WTC11 (cell line): ENCODE results near the gene CDV3. TPM values are rescaled to one million over a fixed set of nuclear protein-coding genes. Genes with fewer than 3 reads are reported as not detected.

Experiments
- ATAC-seq: fragments of 200-7000 bp; cut with Tn5 transposase; 2 replicates; pipeline ENCODE4 v1.10.0; 2021; ENCODE audit warnings: mild to moderate bottlenecking, moderate library complexity
- CTCF ChIA-PET: fragments of 300-600 bp; sonication (Branson Sonifier 250); formaldehyde crosslinking; loops from one replicate; lab custom pipeline; 2021; ENCODE audit warnings: antibody characterized with exemption; lab: Charles Lee
- POLR2A ChIA-PET: fragments of 350-600 bp; sonication (Branson Sonifier 250); formaldehyde crosslinking; loops from one replicate; lab custom pipeline; 2021; ENCODE audit warnings: antibody characterized with exemption; lab: Charles Lee
- DNase-seq: peaks from one replicate; pipeline ENCODE4 v3.0.0; 2021; ENCODE audit warnings: low spot score
- H3K27ac Mint-ChIP-seq: 2 replicates; pipeline ENCODE4 v1.8.0; 2021; ENCODE audit warnings: mixed read lengths
- H3K27me3 Mint-ChIP-seq: 2 replicates; pipeline ENCODE4 v1.8.0; 2021; ENCODE audit warnings: low read depth, mild to moderate bottlenecking, moderate library complexity, mixed read lengths
- H3K36me3 Mint-ChIP-seq: 2 replicates; pipeline ENCODE4 v1.8.0; 2021; ENCODE audit warnings: mixed read lengths
- H3K4me1 Mint-ChIP-seq: 2 replicates; pipeline ENCODE4 v1.8.0; 2022; ENCODE audit warnings: mixed read lengths
- H3K4me3 Mint-ChIP-seq: 2 replicates; pipeline ENCODE4 v1.8.0; 2021; ENCODE audit warnings: mild to moderate bottlenecking, moderate library complexity, mixed read lengths
- H3K9me3 Mint-ChIP-seq: 2 replicates; pipeline ENCODE4 v1.8.0; 2021; ENCODE audit warnings: mixed read lengths
- ATF3 ChIP-seq: sonication (generic); formaldehyde crosslinking; conservative IDR thresholded peaks from 2 replicates; pipeline ENCODE4 v1.8.1; 2022; ENCODE audit warnings: mild to moderate bottlenecking, missing genetic modification reagents
- CBFB ChIP-seq: sonication (generic); formaldehyde crosslinking; IDR thresholded peaks from 2 replicates; pipeline ENCODE4 v1.8.1; 2022; ENCODE audit warnings: mild to moderate bottlenecking, low read depth, missing genetic modification reagents
- CDX4 ChIP-seq: fragments of 250-450 bp; sonication (Bioruptor Pico); IDR thresholded peaks from 2 replicates; pipeline ENCODE4 v1.9.0; 2021; ENCODE audit warnings: moderate library complexity, mild to moderate bottlenecking, inconsistent platforms, borderline replicate concordance
- CREB1 ChIP-seq: sonication (generic); formaldehyde crosslinking; IDR thresholded peaks from 2 replicates; pipeline ENCODE4 v1.8.0; 2023; ENCODE audit warnings: mild to moderate bottlenecking, missing genetic modification reagents
- CREM ChIP-seq: sonication (generic); formaldehyde crosslinking; IDR thresholded peaks from 2 replicates; pipeline ENCODE4 v1.8.1; 2022; ENCODE audit warnings: mild to moderate bottlenecking, missing genetic modification reagents, moderate library complexity
- E2F1 ChIP-seq: sonication (generic); formaldehyde crosslinking; IDR thresholded peaks from 2 replicates; pipeline ENCODE4 v1.8.0; 2022; ENCODE audit warnings: mild to moderate bottlenecking, missing genetic modification reagents
- ETV6 ChIP-seq: sonication (generic); formaldehyde crosslinking; IDR thresholded peaks from 2 replicates; pipeline ENCODE4 v1.8.1; 2022; ENCODE audit warnings: mild to moderate bottlenecking, missing genetic modification reagents
- FOXP4 ChIP-seq: sonication (generic); formaldehyde crosslinking; IDR thresholded peaks from 2 replicates; pipeline ENCODE4 v1.8.0; 2022; ENCODE audit warnings: mild to moderate bottlenecking, missing genetic modification reagents
- GABPB1 ChIP-seq: sonication (generic); formaldehyde crosslinking; IDR thresholded peaks from 2 replicates; pipeline ENCODE4 v1.8.1; 2023; ENCODE audit warnings: mild to moderate bottlenecking, missing genetic modification reagents
- GRHL2 ChIP-seq: fragments of 250-450 bp; sonication (Bioruptor Pico); IDR thresholded peaks from 2 replicates; pipeline ENCODE4 v1.8.0; 2022; ENCODE audit warnings: mild to moderate bottlenecking, moderate library complexity; ENCODE audit not compliant: insufficient replicate concordance, severe bottlenecking
- GTF2I ChIP-seq: fragments of 250-450 bp; sonication (Bioruptor Pico); conservative IDR thresholded peaks from 2 replicates; pipeline ENCODE4 v1.4.0; 2021; ENCODE audit warnings: mild to moderate bottlenecking
- IRF1 ChIP-seq: sonication (generic); formaldehyde crosslinking; IDR thresholded peaks from 2 replicates; pipeline ENCODE4 v1.8.0; 2023; ENCODE audit warnings: missing genetic modification reagents
- JUN ChIP-seq: sonication (generic); formaldehyde crosslinking; IDR thresholded peaks from 2 replicates; pipeline ENCODE4 v1.8.0; 2023; ENCODE audit warnings: mild to moderate bottlenecking, missing genetic modification reagents
- OVOL2 ChIP-seq: fragments of 250-450 bp; sonication (Bioruptor Pico); IDR thresholded peaks from 2 replicates; pipeline ENCODE4 v1.9.0; 2021; ENCODE audit warnings: mild to moderate bottlenecking, borderline replicate concordance
- SMAD3 ChIP-seq: sonication (generic); formaldehyde crosslinking; IDR thresholded peaks from 2 replicates; pipeline ENCODE4 v1.8.0; 2022; ENCODE audit warnings: missing genetic modification reagents, mild to moderate bottlenecking, borderline replicate concordance
- TCF7 ChIP-seq: sonication (generic); formaldehyde crosslinking; IDR thresholded peaks from 2 replicates; pipeline ENCODE4 v1.8.0; 2022; ENCODE audit warnings: mild to moderate bottlenecking, low read depth, missing genetic modification reagents, moderate library complexity
- ZNF121 ChIP-seq: sonication (generic); formaldehyde crosslinking; IDR thresholded peaks from 2 replicates; pipeline ENCODE4 v1.8.0; 2023; ENCODE audit warnings: missing genetic modification reagents
- ZNF281 ChIP-seq: sonication (generic); formaldehyde crosslinking; IDR thresholded peaks from 2 replicates; pipeline ENCODE4 v1.8.0; 2023; ENCODE audit warnings: mild to moderate bottlenecking, missing genetic modification reagents
- total RNA-seq: library from RNA; stranded (reverse); gene quantifications from 3 replicates; pipeline ENCODE4 v1.2.3, GENCODE V29; 2021

Gene CDV3
- total RNA-seq, 1 experiment from 2014 or later, result 162 TPM

GRCh38 chr3:133600572-133601081 is 27.1 kb downstream of the CDV3 start:
- DNase-seq (no peak), ATAC-seq (no peak)
- no peak overlapping the region for H3K27ac Mint-ChIP-seq
- no peaks in the 10 kb centered on the region for H3K27me3 Mint-ChIP-seq
- peaks cover 7% of the 10 kb centered on the region for H3K36me3 Mint-ChIP-seq
- H3K9me3 Mint-ChIP-seq, result no peaks in the 10 kb centered on the region
- CTCF ChIA-PET, result interaction anchor here (0.9 kb wide), 1 partner anchor 108 kb away, joined by 6 read pairs; no protein-coding TSS in a partner anchor
- no peak for TF ChIP-seq CBFB (CRISPR knock-in tag)
- TF ChIP-seq ZNF281 (CRISPR knock-in tag), result no peak
- no peak for TF ChIP-seq FOXP4 (CRISPR knock-in tag)
- no peak overlapping the region for H3K4me3 Mint-ChIP-seq
- peaks cover 6% of the 10 kb centered on the region for H3K4me1 Mint-ChIP-seq
- POLR2A ChIA-PET, result interaction anchor here (0.6 kb wide), 1 partner anchor 163 kb away, joined by 5 read pairs; no protein-coding TSS in a partner anchor

GRCh38 chr3:133606342-133606741 is 32.9 kb downstream of the CDV3 start:
- H3K4me1 Mint-ChIP-seq, result no peaks in the 10 kb centered on the region
- ChIA-PET CTCF (interaction anchor here (0.6 to 0.7 kb wide), 2 partner anchors 33 to 684 kb away, joined by 3 read pairs; partner anchors contain the start of gene CDV3), POLR2A (no interaction called here)
- ATAC-seq, result no peak
- H3K27ac Mint-ChIP-seq, result no peak overlapping the region
- no peak overlapping the region for H3K4me3 Mint-ChIP-seq
- TF ChIP-seq OVOL2 (CRISPR knock-in tag) (no peak), GRHL2 (no peak)
- H3K36me3 Mint-ChIP-seq, result peaks cover 49% of the 10 kb centered on the region
- no peak for DNase-seq
- H3K9me3 Mint-ChIP-seq, result no peaks in the 10 kb centered on the region
- H3K27me3 Mint-ChIP-seq, result no peaks in the 10 kb centered on the region

- DNase-seq (no peak), ATAC-seq (no peak)
- Mint-ChIP-seq H3K27ac (no peak overlapping the region), H3K9me3 (no peaks in the 10 kb centered on the region), H3K4me1 (no peaks in the 10 kb centered on the region), H3K4me3 (no peak overlapping the region), H3K36me3 (peaks cover 51% of the 10 kb centered on the region), H3K27me3 (no peaks in the 10 kb centered on the region)
- POLR2A ChIA-PET, result no interaction called here
- CTCF ChIA-PET, result interaction anchor here (0.6 to 0.7 kb wide), 2 partner anchors 34 to 685 kb away, joined by 3 read pairs; partner anchors contain the start of gene CDV3
- TF ChIP-seq GABPB1 (CRISPR knock-in tag), result no peak
- TF ChIP-seq TCF7 (CRISPR knock-in tag), result no peak
Measured at GRCh38 chr3:133606902-133607301, 33.4 kb downstream of the CDV3 start.

- TF ChIP-seq E2F1, result no peak
- no peak overlapping the region for H3K27ac Mint-ChIP-seq
- CTCF ChIA-PET, result no interaction called here
- no peaks in the 10 kb centered on the region for H3K4me1 Mint-ChIP-seq
- no peaks in the 10 kb centered on the region for H3K27me3 Mint-ChIP-seq
- no peak overlapping the region for H3K4me3 Mint-ChIP-seq
- peaks cover 55% of the 10 kb centered on the region for H3K36me3 Mint-ChIP-seq
- H3K9me3 Mint-ChIP-seq, result no peaks in the 10 kb centered on the region
- DNase-seq (no peak), ATAC-seq (no peak)
- POLR2A ChIA-PET, result no interaction called here
Measured at GRCh38 chr3:133607816-133608215, 34.3 kb downstream of the CDV3 start.

GRCh38 chr3:133608388-133608787 is 34.9 kb downstream of the CDV3 start:
- no peak overlapping the region for H3K4me3 Mint-ChIP-seq
- H3K27me3 Mint-ChIP-seq, result no peaks in the 10 kb centered on the region
- ChIA-PET CTCF (no interaction called here), POLR2A (no interaction called here)
- peaks cover 58% of the 10 kb centered on the region for H3K36me3 Mint-ChIP-seq
- ATAC-seq (no peak), DNase-seq (no peak)
- no peaks in the 10 kb centered on the region for H3K4me1 Mint-ChIP-seq
- no peak overlapping the region for H3K27ac Mint-ChIP-seq
- H3K9me3 Mint-ChIP-seq, result no peaks in the 10 kb centered on the region
- TF ChIP-seq IRF1, result no peak
- TF ChIP-seq CREM (CRISPR knock-in tag), result no peak
- no peak for TF ChIP-seq CREB1 (CRISPR knock-in tag)
- no peak for TF ChIP-seq JUN (CRISPR knock-in tag)
- TF ChIP-seq CDX4 (CRISPR knock-in tag), result no peak
- no peak for TF ChIP-seq ETV6 (CRISPR knock-in tag)
- TF ChIP-seq GTF2I (CRISPR knock-in tag), result no peak
- TF ChIP-seq ATF3, result no peak
- no peak for TF ChIP-seq SMAD3 (CRISPR knock-in tag)
- no peak for TF ChIP-seq ZNF121 (CRISPR knock-in tag)
